ENCODE results near the gene EZH2.

GRCh38 chr7:148872188-148872587 lies 11.9 kb downstream of the EZH2 start:
- no peak for TF ChIP-seq POLR2AphosphoS5 (IDR thresholded peaks at IDR 0.05; ENCODE audit: low read depth, low read length)
- TF ChIP-seq POLR2A (IDR thresholded peaks at IDR 0.05; ENCODE audit: low read depth, low read length): no peak
- no peak for TF ChIP-seq TAF1 (IDR thresholded peaks at IDR 0.05; ENCODE audit: low read depth, low read length)
- peak; percentile 39 for TF ChIP-seq SPI1 (IDR thresholded peaks at IDR 0.05; ENCODE audit: low read depth, low read length)
